Measurements from ENCODE around the gene GPC1. TPM values are rescaled to one million over a fixed set of nuclear protein-coding genes. Genes with fewer than 3 reads are reported as not detected.
A peak's percentile ranks its signal among the peaks of the same experiment; 100 is the strongest.

GPC1 gene
- total RNA-seq, 1 donor from 2014 or later = 182 TPM

GRCh38 chr2:240459401-240460252, 24.2 kb downstream of the GPC1 start:
- intact Hi-C loops (cut with DNase I) = no loop called here
- DNase-seq (ENCODE audit: missing footprints) (peak; percentile 50), ATAC-seq (no peak)

- ATAC-seq (no peak), DNase-seq (ENCODE audit: missing footprints) (no peak)
- intact Hi-C loops (cut with DNase I) = no loop called here
These were observed 24.8 kb downstream of the GPC1 start for GRCh38 chr2:240460253-240460711.

DNA sequence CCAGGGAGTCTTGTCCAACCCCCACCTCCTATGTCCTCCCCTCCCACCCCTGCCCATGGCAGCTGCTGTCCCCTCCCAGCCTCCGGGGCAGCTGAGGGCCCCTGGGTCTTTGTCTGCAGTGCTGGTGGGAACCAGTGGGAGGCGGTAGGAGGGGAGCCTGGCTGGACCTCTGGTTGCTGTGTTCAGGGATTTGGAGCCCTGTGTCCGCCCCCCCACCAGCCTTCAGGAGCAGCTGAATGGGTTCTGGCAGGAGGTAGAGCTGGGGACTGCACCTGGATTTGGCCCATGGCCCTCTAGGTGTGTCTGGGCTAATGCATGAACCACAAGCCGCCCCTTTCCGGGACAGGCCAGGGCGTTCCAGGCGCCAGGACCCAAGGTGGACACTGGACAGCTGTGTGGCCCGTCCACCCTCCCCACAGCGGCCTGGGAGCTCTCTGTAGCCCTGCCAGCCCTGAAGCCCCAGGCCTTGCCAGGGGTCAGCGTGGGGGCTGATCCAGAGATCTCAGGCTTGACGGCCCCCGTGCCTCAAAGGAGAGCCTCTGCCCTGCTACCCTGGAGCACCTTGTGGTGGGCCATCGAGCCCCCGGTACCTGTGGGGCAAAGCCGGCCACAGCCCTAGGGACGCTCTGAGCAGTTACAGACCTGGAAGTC, 25.4 kb downstream of the GPC1 start:
- intact Hi-C loops (cut with DNase I) = no loop called here
- ATAC-seq = no peak
- peak; percentile 37 for DNase-seq (ENCODE audit: missing footprints)

DNA sequence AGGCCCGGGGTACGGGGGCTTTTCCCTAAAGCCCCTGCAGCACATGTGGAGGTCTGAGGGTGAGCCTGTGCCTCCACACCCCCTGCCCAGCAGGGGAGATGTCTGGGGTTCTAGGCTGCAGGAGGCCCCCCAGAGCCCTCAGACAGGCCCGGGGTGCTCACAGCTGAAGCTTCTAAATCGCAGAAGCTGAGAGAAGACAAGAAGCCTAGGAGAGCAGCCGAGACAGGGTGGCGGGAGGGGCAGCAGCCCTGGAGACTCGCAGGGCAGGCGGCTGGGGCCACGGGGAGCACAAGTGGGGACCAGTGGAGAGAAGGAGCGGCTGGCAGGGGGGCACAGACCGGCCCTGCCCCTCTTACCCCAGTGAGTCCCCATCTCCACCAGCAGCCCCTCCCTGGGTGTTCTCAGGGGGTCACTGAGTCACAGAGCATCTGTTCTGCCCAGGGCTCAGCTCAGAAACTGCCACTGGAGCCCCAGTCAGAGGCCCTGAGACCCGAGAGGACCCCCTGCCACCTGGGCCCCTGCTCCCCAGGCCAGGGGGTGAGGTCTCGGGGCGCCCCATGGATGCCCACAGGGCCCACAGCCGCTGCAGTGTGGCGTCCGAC, 26.1 kb downstream of the GPC1 start:
- DNase-seq (ENCODE audit: missing footprints) (peak; percentile 15), ATAC-seq (no peak)
- intact Hi-C loops (cut with DNase I) = no loop called here

GRCh38 chr2:240462073-240462706, 26.7 kb downstream of the GPC1 start:
- intact Hi-C loops (cut with DNase I) = no loop called here
- DNase-seq (ENCODE audit: missing footprints) (peak; percentile 66), ATAC-seq (no peak)

GRCh38 chr2:240462707-240463273, 27.3 kb downstream of the GPC1 start:
- DNase-seq (ENCODE audit: missing footprints) (peak; percentile 49), ATAC-seq (no peak)
- intact Hi-C loops (cut with DNase I) = no loop called here

- ATAC-seq (no peak), DNase-seq (ENCODE audit: missing footprints) (peak; percentile 66)
- intact Hi-C loops (cut with DNase I) = no loop called here
These were observed 27.9 kb downstream of the GPC1 start for GRCh38 chr2:240463274-240463865.

DNA sequence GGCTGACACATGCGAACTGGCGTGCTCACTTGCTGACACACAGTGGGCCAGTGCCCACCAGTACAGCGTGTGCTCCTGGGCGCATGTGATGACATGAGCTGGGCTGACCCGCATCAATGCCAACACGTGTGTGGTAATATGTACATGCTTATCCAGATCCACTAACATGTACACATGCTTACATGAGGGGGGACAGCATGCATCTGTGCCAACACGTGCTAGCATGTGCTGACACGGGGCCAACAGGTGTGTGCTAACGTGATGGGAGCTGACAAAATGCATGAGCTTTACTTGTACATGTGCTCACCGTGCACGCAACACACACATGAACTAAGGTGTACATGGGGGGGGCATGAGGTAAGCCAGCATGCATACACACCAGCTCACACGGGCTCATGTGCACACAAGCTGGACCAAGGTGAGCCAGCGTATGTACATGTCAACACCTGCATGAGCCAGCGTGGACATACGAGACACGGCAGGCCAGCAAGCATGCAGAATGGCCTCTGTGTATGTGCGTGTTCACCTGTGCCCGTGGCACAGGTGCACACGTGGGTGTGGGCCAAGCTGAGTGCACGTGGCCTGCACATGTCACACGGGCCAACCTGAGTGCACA, 28.5 kb downstream of the GPC1 start:
- DNase-seq (ENCODE audit: missing footprints) = peak; percentile 64
- no peak for ATAC-seq
- intact Hi-C loops (cut with DNase I) = no loop called here

GRCh38 chr2:240464514-240465241, 29.2 kb downstream of the GPC1 start:
- peak; percentile 59 for DNase-seq (ENCODE audit: missing footprints)
- intact Hi-C loops (cut with DNase I) = no loop called here

DNA sequence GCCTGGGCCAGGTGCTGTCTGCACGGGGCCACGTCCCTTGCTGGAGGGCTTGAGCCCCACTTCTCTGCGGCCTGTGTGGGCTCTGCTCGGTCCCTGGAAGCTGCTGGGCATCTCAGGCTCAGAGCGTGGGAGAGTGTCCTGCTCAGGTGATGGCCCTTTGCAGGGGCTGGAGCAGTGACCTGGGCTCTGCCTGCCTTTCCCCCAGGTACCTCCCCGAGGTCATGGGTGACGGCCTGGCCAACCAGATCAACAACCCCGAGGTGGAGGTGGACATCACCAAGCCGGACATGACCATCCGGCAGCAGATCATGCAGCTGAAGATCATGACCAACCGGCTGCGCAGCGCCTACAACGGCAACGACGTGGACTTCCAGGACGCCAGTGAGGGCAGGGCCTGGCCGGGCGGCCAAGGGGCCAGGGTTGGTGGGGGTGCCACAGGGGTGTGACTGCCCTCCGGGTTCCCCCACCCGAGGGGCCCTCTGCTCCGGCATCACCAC, 29.9 kb downstream of the GPC1 start:
- no peak for ATAC-seq
- intact Hi-C loops (cut with DNase I) = no loop called here
- DNase-seq (ENCODE audit: missing footprints) = peak; percentile 20

More at GRCh38 chr2:240464514-240465241, 29.2 kb downstream of the GPC1 start:
- no peak for ATAC-seq

DNA sequence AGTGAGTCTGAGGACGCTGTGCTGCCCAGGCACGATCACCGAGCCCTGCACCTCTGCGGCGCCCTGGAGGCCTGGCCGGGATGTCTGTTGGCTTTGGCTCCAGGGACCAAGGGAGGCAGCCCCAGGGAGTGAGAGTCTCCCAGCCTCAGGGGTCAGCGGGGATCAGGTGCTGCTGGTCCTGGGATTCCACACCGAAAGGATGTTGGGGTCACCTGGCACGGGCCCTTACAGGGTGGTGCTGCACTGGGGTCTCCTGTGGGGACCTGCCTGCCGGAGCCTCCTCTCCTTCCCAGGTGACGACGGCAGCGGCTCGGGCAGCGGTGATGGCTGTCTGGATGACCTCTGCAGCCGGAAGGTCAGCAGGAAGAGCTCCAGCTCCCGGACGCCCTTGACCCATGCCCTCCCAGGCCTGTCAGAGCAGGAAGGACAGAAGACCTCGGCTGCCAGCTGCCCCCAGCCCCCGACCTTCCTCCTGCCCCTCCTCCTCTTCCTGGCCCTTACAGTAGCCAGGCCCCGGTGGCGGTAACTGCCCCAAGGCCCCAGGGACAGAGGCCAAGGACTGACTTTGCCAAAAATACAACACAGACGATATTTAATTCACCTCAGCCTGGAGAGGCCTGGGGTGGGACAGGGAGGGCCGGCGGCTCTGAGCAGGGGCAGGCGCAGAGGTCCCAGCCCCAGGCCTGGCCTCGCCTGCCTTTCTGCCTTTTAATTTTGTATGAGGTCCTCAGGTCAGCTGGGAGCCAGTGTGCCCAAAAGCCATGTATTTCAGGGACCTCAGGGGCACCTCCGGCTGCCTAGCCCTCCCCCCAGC, 30.5 kb downstream of the GPC1 start:
- intact Hi-C loops (cut with DNase I) = no loop called here
- DNase-seq (ENCODE audit: missing footprints) (peak; percentile 68), ATAC-seq (peak; percentile 35)

- DNase-seq (ENCODE audit: missing footprints) = peak; percentile 61
- intact Hi-C loops (cut with DNase I) = no loop called here
- no peak for ATAC-seq
These were observed 31.2 kb downstream of the GPC1 start for GRCh38 chr2:240466579-240467148.

- ATAC-seq (no peak), DNase-seq (ENCODE audit: missing footprints) (peak; percentile 48)
These were observed 31.7 kb downstream of the GPC1 start for GRCh38 chr2:240467149-240467642.

DNA sequence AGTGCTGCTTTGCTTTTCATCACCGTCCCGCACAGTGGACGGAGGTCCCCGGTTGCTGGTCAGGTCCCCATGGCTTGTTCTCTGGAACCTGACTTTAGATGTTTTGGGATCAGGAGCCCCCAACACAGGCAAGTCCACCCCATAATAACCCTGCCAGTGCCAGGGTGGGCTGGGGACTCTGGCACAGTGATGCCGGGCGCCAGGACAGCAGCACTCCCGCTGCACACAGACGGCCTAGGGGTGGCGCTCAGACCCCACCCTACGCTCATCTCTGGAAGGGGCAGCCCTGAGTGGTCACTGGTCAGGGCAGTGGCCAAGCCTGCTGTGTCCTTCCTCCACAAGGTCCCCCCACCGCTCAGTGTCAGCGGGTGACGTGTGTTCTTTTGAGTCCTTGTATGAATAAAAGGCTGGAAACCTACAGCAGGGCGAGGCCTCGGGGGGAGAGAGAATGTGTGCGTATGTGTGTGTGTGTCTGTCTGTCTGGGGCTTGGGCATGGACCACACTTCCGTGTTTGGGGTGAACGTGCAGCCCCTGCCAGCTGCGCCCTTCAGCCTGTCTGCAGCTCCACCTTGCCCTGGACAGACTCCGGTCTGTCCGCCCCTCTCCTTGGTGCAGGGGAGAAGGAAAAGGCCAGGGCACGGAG, 32.3 kb downstream of the GPC1 start:
- DNase-seq (ENCODE audit: missing footprints) (peak; percentile 53), ATAC-seq (no peak)
- intact Hi-C loops (cut with DNase I) = no loop called here

More at GRCh38 chr2:240467149-240467642, 31.7 kb downstream of the GPC1 start:
- intact Hi-C loops (cut with DNase I) = no loop called here
